ENCODE measurements around the gene CACNA2D3.

GRCh38 chr3:54994111-54994513 is 871.8 kb downstream of the CACNA2D3 start:
- TF ChIP-seq POLR2A (IDR thresholded peaks at IDR 0.05) = no peak
- TF ChIP-seq, protein P1, sequence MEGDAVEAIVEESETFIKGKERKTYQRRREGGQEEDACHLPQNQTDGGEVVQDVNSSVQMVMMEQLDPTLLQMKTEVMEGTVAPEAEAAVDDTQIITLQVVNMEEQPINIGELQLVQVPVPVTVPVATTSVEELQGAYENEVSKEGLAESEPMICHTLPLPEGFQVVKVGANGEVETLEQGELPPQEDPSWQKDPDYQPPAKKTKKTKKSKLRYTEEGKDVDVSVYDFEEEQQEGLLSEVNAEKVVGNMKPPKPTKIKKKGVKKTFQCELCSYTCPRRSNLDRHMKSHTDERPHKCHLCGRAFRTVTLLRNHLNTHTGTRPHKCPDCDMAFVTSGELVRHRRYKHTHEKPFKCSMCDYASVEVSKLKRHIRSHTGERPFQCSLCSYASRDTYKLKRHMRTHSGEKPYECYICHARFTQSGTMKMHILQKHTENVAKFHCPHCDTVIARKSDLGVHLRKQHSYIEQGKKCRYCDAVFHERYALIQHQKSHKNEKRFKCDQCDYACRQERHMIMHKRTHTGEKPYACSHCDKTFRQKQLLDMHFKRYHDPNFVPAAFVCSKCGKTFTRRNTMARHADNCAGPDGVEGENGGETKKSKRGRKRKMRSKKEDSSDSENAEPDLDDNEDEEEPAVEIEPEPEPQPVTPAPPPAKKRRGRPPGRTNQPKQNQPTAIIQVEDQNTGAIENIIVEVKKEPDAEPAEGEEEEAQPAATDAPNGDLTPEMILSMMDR (IDR thresholded peaks at IDR 0.05) = no peak

Data from uterus (tissue), 2 donors.